GM08714 (cell line): ENCODE data around the gene ITPKC.
A peak's percentile ranks its signal among the peaks of the same experiment; 100 is the strongest.

Source experiments
- H3K4me3 ChIP-seq: fragments of 200-500 bp; sonication (Bioruptor generic); 2 replicates; pipeline ENCODE4 v1.5.1; 2014; ENCODE audit warnings: mild to moderate bottlenecking, low read length, inconsistent platforms
- ZNF274 ChIP-seq: IDR thresholded peaks from 2 replicates; pipeline ENCODE4 v1.6.1; 2012; ENCODE audit warnings: mild to moderate bottlenecking, low read depth, low read length

ITPKC gene

DNA sequence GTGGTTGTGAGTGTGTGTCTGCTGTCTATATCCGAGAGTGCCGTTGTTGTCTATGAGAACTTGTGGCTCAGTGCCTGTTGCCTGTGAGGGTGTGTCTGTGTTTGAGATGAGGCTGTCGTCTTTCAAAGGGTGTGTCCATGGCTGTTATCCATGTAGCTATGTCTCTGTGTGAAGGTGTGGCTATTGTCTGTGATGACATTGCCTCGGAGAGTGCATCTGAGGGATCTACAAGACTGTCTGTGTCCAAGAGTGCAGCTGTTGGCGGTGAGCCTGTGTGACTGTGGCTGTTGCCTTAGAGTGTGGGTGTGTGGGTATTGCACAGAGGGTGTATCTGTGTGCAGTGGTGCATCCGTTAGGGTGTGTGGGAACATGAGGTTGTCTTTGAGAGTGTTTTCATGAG, 31.3 kb upstream of the ITPKC start:
- no peak overlapping the region for H3K4me3 ChIP-seq

DNA sequence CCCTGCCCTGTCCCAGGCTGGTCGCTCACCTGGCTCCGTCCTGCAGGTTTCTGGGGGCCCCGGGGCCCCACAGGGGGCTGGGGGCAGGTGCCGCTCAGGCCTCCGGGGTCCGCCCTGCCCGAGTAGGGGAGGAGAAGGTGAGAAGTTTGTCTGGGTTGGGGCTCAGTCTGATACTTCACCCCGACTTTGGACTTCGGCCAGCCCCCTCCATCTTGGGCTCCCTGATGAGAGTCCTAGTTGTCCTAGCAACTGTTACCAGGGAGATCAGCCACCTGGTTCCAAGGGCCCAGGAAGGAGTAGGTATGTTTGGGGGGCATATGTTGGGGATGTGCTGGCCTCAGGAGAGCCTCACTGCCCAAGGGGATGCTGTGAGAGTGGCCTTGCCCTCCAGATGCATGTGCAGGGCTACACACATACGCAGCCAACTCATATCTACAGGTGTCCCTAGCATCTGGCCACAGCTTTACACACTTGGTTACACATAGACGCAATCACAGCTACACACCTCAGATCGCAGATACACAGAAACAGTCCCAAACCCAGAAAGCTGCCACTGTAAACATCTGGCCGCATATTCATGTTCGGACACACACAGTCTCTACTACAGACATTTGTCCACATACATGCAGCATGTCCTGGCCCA, 29.9 kb upstream of the ITPKC start:
- no peak for TF ChIP-seq ZNF274
- no peak overlapping the region for H3K4me3 ChIP-seq

More for the DNA sequence above, 31.3 kb upstream of the ITPKC start:
- TF ChIP-seq ZNF274 = no peak

DNA sequence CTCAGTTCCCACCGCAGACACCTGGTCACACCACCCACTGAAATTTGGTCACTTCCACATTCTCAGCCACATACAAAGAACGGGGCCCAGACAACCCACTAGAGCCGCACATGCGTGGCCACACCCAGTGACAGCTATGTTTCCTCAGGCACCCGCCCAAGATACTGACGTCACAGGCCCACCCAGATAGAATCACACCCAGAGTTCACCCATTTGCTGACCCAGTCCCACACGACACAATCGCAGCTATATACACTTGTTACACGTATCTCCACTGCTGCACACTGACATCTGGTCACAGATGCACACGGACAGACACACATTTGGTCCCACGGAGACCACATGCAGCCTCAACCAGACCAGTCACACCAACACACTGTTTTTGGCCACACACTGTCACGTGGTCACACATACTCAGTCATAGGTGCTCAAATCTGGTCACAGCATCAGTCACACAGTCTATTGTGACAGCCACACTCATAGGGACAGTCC, 29.3 kb upstream of the ITPKC start:
- no peak for TF ChIP-seq ZNF274
- no peak overlapping the region for H3K4me3 ChIP-seq

DNA sequence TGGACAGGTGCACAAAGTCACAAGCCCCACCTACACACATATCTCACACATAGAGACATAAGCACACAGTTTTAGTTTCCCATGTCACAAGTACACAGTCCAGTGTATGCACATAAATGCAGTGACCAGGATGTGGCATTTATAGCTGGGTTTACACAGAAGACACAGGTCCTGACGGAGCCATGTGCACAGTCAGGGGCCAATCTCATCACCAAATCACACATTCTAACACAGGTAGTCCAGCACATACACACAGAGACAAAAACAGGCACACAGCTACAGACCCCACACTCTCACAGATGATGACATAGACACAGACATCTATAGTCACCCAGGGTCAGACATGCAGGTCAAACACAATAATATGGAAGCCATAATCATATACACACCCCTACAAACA, 28.6 kb upstream of the ITPKC start:
- TF ChIP-seq ZNF274 = no peak
- no peak overlapping the region for H3K4me3 ChIP-seq

DNA sequence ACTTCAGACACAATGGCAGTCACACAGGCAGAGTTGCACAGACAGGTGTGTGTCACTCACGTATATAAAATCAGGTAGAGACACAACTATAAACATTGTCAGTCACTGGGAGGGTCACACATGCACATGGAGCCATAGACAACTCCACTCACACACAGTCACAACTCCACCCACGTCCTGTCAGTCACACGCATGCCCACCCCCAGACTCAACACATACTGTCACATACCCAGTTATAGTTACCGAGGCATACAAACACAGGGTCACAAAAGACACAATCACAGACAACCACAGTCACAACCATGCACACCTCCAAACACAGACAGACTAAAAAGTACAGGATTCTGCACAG, 27.9 kb upstream of the ITPKC start:
- H3K4me3 ChIP-seq = no peak overlapping the region

DNA sequence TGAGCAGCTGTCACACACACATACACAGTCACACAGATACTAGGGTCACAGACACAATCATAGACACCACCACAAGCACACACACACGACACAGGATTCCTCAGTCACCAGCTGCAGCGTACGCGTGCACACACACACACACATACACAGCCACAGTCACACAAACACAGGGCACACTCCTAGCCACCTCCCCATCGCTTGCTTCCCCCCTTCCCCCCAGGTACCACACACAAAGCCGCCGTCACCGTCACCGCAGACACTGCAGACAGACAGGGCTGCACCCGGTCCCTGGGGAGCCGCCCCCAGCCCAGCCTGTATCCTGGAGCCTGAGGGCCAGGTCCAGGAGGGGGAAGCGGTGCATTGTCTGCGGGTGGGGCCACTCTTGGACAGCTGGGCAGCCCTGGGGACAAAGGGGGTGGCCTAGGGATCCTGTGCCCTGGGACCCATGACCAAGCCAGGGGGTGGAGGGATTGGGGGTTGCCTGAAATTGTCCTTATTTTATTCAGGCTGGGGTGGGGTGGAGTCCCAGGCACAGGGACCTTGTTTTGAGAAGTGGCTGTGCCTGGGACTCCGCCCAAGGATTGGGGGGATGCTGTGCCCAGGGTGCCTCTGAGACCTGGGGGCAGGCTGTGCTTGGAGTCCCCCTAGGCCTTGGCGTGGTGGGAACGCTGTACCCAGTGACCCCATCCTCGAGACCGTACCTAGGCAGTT, 27.4 kb upstream of the ITPKC start:
- peak overlapping the region; percentile 55; the same call in 1 of the 2 replicates for H3K4me3 ChIP-seq
- TF ChIP-seq ZNF274 = no peak

More for the DNA sequence above, 27.9 kb upstream of the ITPKC start:
- no peak for TF ChIP-seq ZNF274

DNA sequence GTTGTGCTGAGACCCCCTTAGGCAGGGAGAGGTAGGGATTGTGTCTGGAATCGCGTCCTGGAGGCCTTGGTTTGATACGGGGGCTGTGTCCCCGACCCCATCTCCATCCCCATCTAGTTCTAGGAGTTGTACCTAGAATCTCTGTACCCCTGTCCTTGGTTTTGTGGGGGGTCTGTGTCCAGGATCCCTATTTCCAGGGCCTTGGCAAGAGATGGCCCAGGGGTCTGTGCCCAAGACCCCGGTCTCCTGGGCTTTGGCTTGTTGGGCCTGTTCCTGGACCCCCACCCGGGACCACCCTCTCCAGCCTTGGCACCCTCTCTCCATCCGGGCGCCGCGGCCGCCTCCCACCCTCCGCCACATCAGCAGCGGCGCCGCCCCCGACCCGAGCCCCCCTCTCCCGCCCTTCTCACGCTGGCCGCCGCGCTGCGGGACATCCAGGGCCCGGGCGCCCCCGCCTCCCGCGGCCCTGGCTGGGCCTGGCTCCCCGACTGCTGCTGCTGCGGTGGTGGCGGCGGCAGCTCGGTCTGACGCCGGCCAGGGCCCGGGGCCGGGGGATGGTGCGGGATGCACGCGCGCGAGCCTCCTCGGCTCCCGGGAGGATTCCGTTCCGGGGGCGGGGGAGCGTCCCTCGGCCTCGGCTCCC, 26.7 kb upstream of the ITPKC start, which contains the start of gene NUMBL:
TSS of gene NUMBL (minus strand) at position 602 of the 643 bp plus-strand sequence. CDS start at position 434, 168 bp downstream.
- no peak for TF ChIP-seq ZNF274
- H3K4me3 ChIP-seq = peak within 1 kb of the TSS; percentile 72

DNA sequence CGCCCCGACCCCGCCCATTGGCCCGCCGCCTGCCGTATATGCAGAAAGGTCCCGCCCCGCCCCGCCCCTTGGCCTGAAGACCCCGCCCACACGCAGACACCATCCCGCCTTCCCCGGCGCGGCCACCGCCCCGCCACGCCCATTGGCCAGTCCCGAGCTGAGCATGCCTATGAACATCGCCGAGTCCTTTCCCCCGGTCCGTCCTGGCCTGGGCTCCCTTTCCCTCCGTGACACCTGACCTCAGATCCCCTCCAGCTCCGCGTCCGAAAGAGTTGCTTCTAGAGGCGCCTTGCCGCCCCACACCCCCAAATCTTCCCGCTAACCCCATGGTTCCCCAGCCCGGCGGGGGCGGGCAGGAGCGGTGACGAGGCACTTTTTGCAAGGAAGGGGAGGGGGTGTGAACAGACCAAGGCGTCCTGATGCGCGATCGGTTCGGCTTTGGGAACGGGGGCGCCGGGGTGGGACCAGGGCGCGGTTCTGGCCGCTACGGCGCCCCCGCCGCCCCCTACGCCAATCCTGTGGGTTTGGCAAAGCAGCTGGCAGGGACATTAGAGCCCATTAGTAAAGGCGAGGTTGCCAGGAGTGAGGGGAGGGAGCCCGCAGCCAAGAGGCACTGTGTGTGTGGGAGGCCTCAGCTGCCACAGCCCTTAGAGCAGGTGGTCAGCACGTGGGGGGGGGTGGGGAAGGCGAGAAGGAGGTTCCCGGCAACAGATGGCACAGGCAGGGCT, 26.1 kb upstream of the ITPKC start:
- peak overlapping the region; percentile 72 for H3K4me3 ChIP-seq
- no peak for TF ChIP-seq ZNF274

DNA sequence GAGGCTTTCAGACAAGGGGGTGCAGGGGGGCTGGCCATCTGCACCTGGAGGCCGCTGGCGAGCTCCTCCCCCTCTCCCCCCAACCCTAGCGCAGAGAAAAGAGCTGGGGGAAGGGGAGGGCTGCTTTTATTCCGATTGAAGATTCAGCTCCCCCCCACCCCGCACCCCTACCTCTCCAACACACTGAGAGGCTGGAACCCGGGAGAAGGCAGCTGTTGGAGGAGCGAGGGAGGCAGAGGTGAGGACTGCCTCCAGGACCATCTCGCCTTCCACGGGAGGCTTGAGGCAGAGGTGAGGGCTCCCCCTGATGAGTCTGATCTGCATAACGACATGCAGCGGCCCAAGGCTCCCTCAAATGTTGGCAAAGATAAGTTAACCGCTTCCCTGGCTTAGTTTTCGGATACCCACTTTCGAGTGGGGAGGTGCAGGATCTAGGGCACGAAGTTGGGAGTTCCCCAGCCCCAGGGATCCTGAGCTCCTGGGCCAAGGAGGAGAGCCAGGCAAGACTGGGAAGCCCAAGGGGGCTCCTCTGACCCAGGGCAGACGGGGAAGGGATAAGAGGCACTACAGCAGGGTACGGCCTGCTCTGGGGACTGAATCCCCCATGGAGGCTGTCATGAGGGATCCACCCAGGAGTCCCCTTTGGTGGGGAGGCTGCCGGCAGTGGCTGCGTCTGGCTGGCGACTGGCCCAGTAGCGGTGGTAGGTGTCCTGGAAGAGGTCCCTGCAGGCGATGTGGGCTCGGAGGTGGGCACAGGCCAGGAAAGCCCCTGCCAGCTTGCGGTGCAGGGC, 25.3 kb upstream of the ITPKC start:
- no peak overlapping the region for H3K4me3 ChIP-seq
- TF ChIP-seq ZNF274 = no peak

DNA sequence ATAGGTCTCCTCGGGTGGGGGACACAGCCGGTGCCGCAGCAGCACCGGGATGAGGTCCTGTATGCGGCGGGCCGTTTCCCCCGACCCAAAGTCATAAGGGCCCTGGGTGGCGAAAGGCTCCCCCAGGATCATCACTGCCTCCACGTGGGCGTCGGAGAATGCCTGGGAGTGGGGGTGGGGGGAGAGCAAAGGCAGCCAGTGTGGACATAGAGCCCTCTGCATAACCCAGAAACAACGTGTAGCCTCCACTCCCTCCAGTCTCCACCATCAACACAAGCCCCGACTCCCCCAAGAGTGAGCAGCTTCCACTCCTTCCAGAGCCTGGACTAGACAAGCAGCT, 24.7 kb upstream of the ITPKC start:
- no peak overlapping the region for H3K4me3 ChIP-seq
- TF ChIP-seq ZNF274 = no peak

DNA sequence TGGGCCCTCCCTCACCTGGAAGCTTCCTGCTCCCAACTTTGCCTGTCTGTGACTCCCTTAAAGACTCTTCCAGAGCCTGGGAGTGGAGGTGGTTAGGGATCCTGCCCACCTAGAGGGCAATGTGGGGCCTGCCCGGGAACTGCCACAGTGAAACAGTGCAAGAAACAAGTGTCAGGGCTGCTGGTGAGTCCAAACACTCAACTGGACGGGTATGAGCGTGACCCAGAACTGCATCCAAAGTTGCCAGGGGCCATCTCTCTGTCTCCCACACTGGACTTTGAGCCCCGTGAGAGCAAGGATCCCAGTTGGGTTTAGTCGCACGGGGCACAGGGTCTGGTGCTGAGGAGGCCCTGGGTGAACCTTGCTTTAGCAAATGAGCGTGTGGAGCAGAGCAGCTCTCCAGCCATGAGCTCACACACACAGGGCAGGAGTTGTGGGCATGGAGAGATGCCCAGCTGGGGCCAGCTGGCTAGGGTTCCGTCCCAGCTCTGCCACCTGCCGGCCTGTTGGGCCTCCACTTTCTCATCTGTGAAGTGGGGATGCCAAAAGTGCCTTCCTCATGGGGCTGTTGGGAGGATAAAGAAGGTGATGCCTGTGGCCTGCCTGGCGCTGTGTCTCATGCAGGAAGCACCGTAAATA, 23.6 kb upstream of the ITPKC start:
- TF ChIP-seq ZNF274 = no peak
- no peak overlapping the region for H3K4me3 ChIP-seq

DNA sequence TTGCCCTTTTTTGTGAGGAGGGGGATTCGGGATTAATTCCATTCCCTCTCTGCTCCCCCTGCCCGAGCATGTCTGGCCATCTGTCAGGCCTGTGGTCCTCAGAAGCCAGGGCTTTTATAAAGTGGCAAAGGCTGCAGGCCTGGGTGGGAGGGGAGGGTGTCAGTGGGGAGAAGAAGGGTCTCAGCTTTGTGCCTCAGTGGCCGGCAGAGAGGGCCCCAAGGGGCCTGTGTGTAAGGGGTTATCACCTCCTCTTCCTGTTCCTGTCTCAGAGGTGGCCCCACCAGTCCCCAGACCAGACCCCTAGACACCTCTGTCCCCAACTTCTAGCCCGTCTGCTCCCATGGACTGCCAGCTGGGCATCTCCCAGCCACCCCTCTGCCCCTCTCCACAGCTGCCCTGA, 23.0 kb upstream of the ITPKC start:
- no peak overlapping the region for H3K4me3 ChIP-seq
- TF ChIP-seq ZNF274 = no peak

DNA sequence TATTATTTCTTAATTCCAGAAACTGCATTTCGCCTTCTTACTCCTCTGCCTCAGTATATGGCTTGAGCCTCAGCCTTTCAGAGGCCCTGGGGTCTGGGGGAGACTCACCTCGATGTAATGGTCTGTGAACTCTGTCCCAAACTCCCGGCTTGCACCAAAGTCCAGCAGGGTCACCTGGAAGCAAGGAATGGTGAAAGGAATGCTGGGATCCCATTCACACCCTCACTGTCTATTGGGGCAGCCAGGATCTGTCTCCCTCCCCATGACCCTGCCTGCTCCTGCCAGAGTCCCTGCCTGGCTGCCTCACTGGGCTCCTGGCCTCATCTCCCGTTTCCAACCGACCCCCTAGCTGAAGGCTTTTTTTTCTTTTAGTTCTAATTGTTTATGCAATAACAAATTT, 21.0 kb upstream of the ITPKC start:
- no peak for TF ChIP-seq ZNF274

More for the DNA sequence above, 21.0 kb upstream of the ITPKC start:
- H3K4me3 ChIP-seq = no peak overlapping the region
